ENCODE measurements around the gene KIF5C.

DNA sequence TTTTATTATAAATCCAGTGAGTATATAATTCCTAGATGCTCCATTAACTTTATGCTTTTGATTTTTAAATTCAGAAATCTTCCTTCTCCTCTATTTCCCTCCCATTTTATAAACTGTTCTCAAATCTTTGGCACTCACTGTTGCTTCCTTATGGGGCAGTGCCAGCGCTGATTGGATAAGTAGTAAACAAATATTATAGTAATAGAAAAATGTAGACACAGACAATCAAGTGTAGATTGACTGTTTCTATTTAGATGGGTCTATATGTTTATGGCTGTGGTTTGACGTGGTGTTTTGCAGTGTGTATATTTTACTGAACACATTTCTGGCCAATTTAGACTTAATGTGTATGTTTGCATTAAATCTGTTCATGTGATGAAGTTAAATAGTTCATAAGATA is 200.1 kb downstream of the KIF5C start:
- TF ChIP-seq, protein P1, sequence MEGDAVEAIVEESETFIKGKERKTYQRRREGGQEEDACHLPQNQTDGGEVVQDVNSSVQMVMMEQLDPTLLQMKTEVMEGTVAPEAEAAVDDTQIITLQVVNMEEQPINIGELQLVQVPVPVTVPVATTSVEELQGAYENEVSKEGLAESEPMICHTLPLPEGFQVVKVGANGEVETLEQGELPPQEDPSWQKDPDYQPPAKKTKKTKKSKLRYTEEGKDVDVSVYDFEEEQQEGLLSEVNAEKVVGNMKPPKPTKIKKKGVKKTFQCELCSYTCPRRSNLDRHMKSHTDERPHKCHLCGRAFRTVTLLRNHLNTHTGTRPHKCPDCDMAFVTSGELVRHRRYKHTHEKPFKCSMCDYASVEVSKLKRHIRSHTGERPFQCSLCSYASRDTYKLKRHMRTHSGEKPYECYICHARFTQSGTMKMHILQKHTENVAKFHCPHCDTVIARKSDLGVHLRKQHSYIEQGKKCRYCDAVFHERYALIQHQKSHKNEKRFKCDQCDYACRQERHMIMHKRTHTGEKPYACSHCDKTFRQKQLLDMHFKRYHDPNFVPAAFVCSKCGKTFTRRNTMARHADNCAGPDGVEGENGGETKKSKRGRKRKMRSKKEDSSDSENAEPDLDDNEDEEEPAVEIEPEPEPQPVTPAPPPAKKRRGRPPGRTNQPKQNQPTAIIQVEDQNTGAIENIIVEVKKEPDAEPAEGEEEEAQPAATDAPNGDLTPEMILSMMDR (IDR thresholded peaks at IDR 0.05; ENCODE audit: low read length): no peak
- TF ChIP-seq EZH2 (IDR thresholded peaks at IDR 0.05; ENCODE audit: borderline replicate concordance, low read length): no peak

Data from OCI-LY1 (cell line).